Prostate gland (tissue), 2 donors: ENCODE measurements around the gene LDAH. TPM values are rescaled to one million over a fixed set of nuclear protein-coding genes. Genes with fewer than 3 reads are reported as not detected.

Experiments
- DNase-seq: peaks from one replicate; pipeline ENCODE4 v3.0.0-alpha.2; 2019; ENCODE audit warnings: low spot score
- H3K27ac ChIP-seq, 2 donors: fragments of 200-600 bp; sonication (generic); 2 replicates each; pipeline ENCODE4 v1.5.1; 2017 to 2019
- H3K27me3 ChIP-seq: fragments of 200-600 bp; sonication (generic); replicated peaks from 2 replicates; pipeline ENCODE4 v1.5.1; 2019; ENCODE audit not compliant: insufficient read depth
- H3K36me3 ChIP-seq, 2 donors: fragments of 200-600 bp; sonication (generic); 1 replicate in 1 of 2; 2 replicates in 1 of 2; pipeline versions ENCODE4 v1.5.1 to v1.8.1; 2017 to 2019
- H3K4me1 ChIP-seq: fragments of 200-600 bp; sonication (generic); replicated peaks from 2 replicates; pipeline ENCODE4 v1.5.1; 2019
- H3K4me3 ChIP-seq, 2 donors: fragments of 200-600 bp; sonication (generic); 2 replicates each; pipeline ENCODE4 v1.5.1; 2017 to 2019
- H3K9me3 ChIP-seq: fragments of 200-600 bp; sonication (generic); 2 replicates; pipeline ENCODE4 v1.5.1; 2017
- CTCF ChIP-seq, 4 experiments: fragments of 200-600 bp in 2 of 4; fragments of 450-650 bp in 2 of 4; sonication (generic) in 2 of 4; IDR thresholded peaks; 1 replicate in 3 of 4; 2 replicates in 1 of 4; pipeline ENCODE4 v1.5.1; 2016 to 2019; ENCODE audit warnings: antibody characterized with exemption in 4 of 4, mild to moderate bottlenecking in 2 of 4, moderate library complexity in 2 of 4
- POLR2A ChIP-seq: fragments of 450-650 bp; IDR thresholded peaks from one replicate; pipeline ENCODE4 v1.6.1; 2016; ENCODE audit warnings: antibody characterized with exemption, mild to moderate bottlenecking
- POLR2AphosphoS5 ChIP-seq: sonication (generic); formaldehyde crosslinking; IDR thresholded peaks from one replicate; pipeline ENCODE4 v1.6.1; 2017; ENCODE audit warnings: antibody characterized with exemption
- WGBS: methylation state at CpG from one replicate; pipeline ENCODE4 v1.1.5; 2018; 5-methylcytosine and 5-hydroxymethylcytosine counted together
- intact Hi-C: fragments of 100-400 bp; cut with DNase I; formaldehyde crosslinking; loops from one replicate; pipeline ENCODE4 v1.14.2; 2022
- total RNA-seq, 2 donors: library from RNA; depleted of rRNA; stranded (reverse); fragments of >200 nt; gene quantifications; one replicate each; pipeline ENCODE4 v1.1.0, GENCODE V29; 2016

Gene LDAH
- total RNA-seq, 2 donors from 2014 or later: 6.6 to 17.3 TPM

GRCh38 chr2:20706786-20707185 lies 116.1 kb downstream of the LDAH start:
- WGBS: 83% methylated on average over 3 of the region's 3 CpGs
- no peak for TF ChIP-seq POLR2AphosphoS5
- TF ChIP-seq CTCF (IDR thresholded peaks at IDR 0.05): no peak
- TF ChIP-seq POLR2A: no peak
- intact Hi-C loops: no loop called here

GRCh38 chr2:20706217-20706616 lies 116.7 kb downstream of the LDAH start:
- Histone ChIP-seq H3K36me3 (no peaks in the 10 kb centered on the region), H3K4me3 (no peak overlapping the region), H3K27me3 (no peaks in the 10 kb centered on the region), H3K27ac (no peak overlapping the region), H3K9me3 (no peaks in the 10 kb centered on the region), H3K4me1 (no peaks in the 10 kb centered on the region)
- TF ChIP-seq POLR2A: no peak
- no peak for TF ChIP-seq CTCF (IDR thresholded peaks at IDR 0.05)
- no peak for TF ChIP-seq POLR2AphosphoS5
- intact Hi-C loops: no loop called here
- no peak for DNase-seq
- 96% methylated on average over 2 of the region's 2 CpGs for WGBS

More at GRCh38 chr2:20706786-20707185, 116.1 kb downstream of the LDAH start:
- Histone ChIP-seq H3K4me1 (no peaks in the 10 kb centered on the region), H3K4me3 (no peak overlapping the region), H3K9me3 (no peaks in the 10 kb centered on the region), H3K27ac (no peak overlapping the region), H3K36me3 (no peaks in the 10 kb centered on the region), H3K27me3 (no peaks in the 10 kb centered on the region)
- DNase-seq: no peak

GRCh38 chr2:20704886-20705285 lies 118.0 kb downstream of the LDAH start:
- no peak for DNase-seq
- no peaks in the 10 kb centered on the region for H3K36me3 ChIP-seq
- intact Hi-C loops: no loop called here

GRCh38 chr2:20702563-20702962 lies 120.3 kb downstream of the LDAH start:
- TF ChIP-seq POLR2AphosphoS5 (no peak), CTCF (IDR thresholded peaks at IDR 0.05) (no peak), POLR2A (no peak)
- intact Hi-C loops: no loop called here
- DNase-seq: no peak
- peaks cover 5% of the 10 kb centered on the region for H3K4me1 ChIP-seq
- no peaks in the 10 kb centered on the region for H3K36me3 ChIP-seq
- WGBS: 97% methylated on average over 5 of the region's 5 CpGs
- H3K9me3 ChIP-seq: no peaks in the 10 kb centered on the region
- H3K4me3 ChIP-seq: no peak overlapping the region
- no peaks in the 10 kb centered on the region for H3K27me3 ChIP-seq
- H3K27ac ChIP-seq: no peak overlapping the region

More at GRCh38 chr2:20704886-20705285, 118.0 kb downstream of the LDAH start:
- Histone ChIP-seq H3K27me3 (no peaks in the 10 kb centered on the region), H3K4me3 (no peak overlapping the region), H3K4me1 (no peaks in the 10 kb centered on the region), H3K27ac (no peak overlapping the region), H3K9me3 (no peaks in the 10 kb centered on the region)
- WGBS: 11% methylated on average over 1 of the region's 1 CpG
- TF ChIP-seq CTCF (IDR thresholded peaks at IDR 0.05): no peak
- TF ChIP-seq POLR2AphosphoS5: no peak

GRCh38 chr2:20698916-20699613 lies 123.8 kb downstream of the LDAH start:
- Histone ChIP-seq H3K36me3 (no peaks in the 10 kb centered on the region), H3K27ac (peak overlapping the region in 1 of 2 donors; percentile 3), H3K4me1 (peaks cover 5% of the 10 kb centered on the region), H3K27me3 (no peaks in the 10 kb centered on the region), H3K9me3 (no peaks in the 10 kb centered on the region), H3K4me3 (no peak overlapping the region)
- DNase-seq: no peak
- TF ChIP-seq POLR2AphosphoS5 (no peak), CTCF (IDR thresholded peaks at IDR 0.05) (no peak), POLR2A (no peak)
- intact Hi-C loops: no loop called here
- 65% methylated on average over 4 of the region's 4 CpGs for WGBS
